Stimulated activated CD8-positive, alpha-beta memory T cell treated with anti-CD3 and anti-CD28 coated beads, Interleukin-15, amount 100 ng/mL, for 48 hours (primary cell): ENCODE data around the gene TLN1.
A peak's percentile ranks its signal among the peaks of the same experiment; 100 is the strongest.

Experiments
- DNase-seq, 2 donors: peaks; one replicate each; pipeline ENCODE4 v3.0.0-alpha.2; 2020; ENCODE audit warnings: low read depth in 2 of 2

TLN1 gene

GRCh38 chr9:35728041-35728971, 3.7 kb downstream of the TLN1 start:
- peak; percentile 49 to 53 for DNase-seq

- DNase-seq = no peak
Observed at GRCh38 chr9:35727676-35728040, 4.3 kb downstream of the TLN1 start.

- no peak for DNase-seq
Observed at GRCh38 chr9:35726931-35727330, 5.1 kb downstream of the TLN1 start.

- no peak for DNase-seq
Observed at GRCh38 chr9:35725362-35725761, 6.6 kb downstream of the TLN1 start.

GRCh38 chr9:35723908-35724307, 8.1 kb downstream of the TLN1 start:
- no peak for DNase-seq

GRCh38 chr9:35723426-35723825, 8.6 kb downstream of the TLN1 start:
- DNase-seq = no peak

GRCh38 chr9:35719546-35719945, 12.4 kb downstream of the TLN1 start:
- no peak for DNase-seq

- no peak for DNase-seq
Observed at GRCh38 chr9:35718721-35719511, 13.1 kb downstream of the TLN1 start.

- DNase-seq = no peak
Observed at GRCh38 chr9:35717132-35717870, 14.7 kb downstream of the TLN1 start.

- DNase-seq = no peak
Observed at GRCh38 chr9:35716230-35716629, 15.8 kb downstream of the TLN1 start.

GRCh38 chr9:35714579-35715252, 17.3 kb downstream of the TLN1 start:
- no peak for DNase-seq

GRCh38 chr9:35714123-35714522, 17.9 kb downstream of the TLN1 start:
- no peak for DNase-seq

- no peak for DNase-seq
Observed at GRCh38 chr9:35713578-35713977, 18.4 kb downstream of the TLN1 start.

- DNase-seq = no peak
Observed at GRCh38 chr9:35712762-35713400, 19.1 kb downstream of the TLN1 start.

- no peak for DNase-seq
Observed at GRCh38 chr9:35711501-35712428, 20.2 kb downstream of the TLN1 start.

GRCh38 chr9:35710818-35711500, 21.0 kb downstream of the TLN1 start:
- no peak for DNase-seq

GRCh38 chr9:35708146-35708545, 23.8 kb downstream of the TLN1 start:
- DNase-seq = no peak

- DNase-seq = no peak
Observed at GRCh38 chr9:35706951-35707350, 25.0 kb downstream of the TLN1 start.

- no peak for DNase-seq
Observed at GRCh38 chr9:35705836-35706430, 26.1 kb downstream of the TLN1 start.
